Psoas muscle (tissue), 8 donors: Measurements from ENCODE around the gene ZNF609. TPM values are rescaled to one million over a fixed set of nuclear protein-coding genes. Genes with fewer than 3 reads are reported as not detected.

Source experiments
- ATAC-seq, 4 donors: fragments of 200-7000 bp; cut with Tn5 transposase; one replicate each; pipeline ENCODE4 v1.9.1; 2020; ENCODE audit warnings: moderate library complexity in 3 of 4, mild to moderate bottlenecking in 2 of 4
- DNase-seq, 2 donors: peaks; one replicate each; pipeline ENCODE4 v3.0.0-alpha.2; 2020
- H3K27ac ChIP-seq: fragments of 200-600 bp; one replicate; pipeline ENCODE4 v1.8.0; 2022
- H3K27me3 ChIP-seq, 3 donors: fragments of 200-600 bp in 1 of 3; one replicate each; pipeline versions ENCODE4 v1.6.1 to v1.8.0; 2013 to 2022; ENCODE audit warnings: low read length in 2 of 3, mild to moderate bottlenecking in 2 of 3, moderate library complexity in 1 of 3; ENCODE audit not compliant: insufficient read depth in 3 of 3
- H3K36me3 ChIP-seq, 2 donors: fragments of 200-600 bp in 1 of 2; one replicate each; pipeline versions ENCODE4 v1.6.1 to v1.8.0; 2013 to 2022; ENCODE audit warnings: low read depth in 1 of 2, mild to moderate bottlenecking in 1 of 2, moderate library complexity in 1 of 2; ENCODE audit not compliant: insufficient read depth in 1 of 2
- H3K4me1 ChIP-seq: fragments of 200-600 bp; one replicate; pipeline ENCODE4 v1.8.0; 2022
- H3K4me3 ChIP-seq: fragments of 200-600 bp; one replicate; pipeline ENCODE4 v1.8.0; 2022; ENCODE audit warnings: mild to moderate bottlenecking
- H3K9me3 ChIP-seq: fragments of 200-600 bp; one replicate; pipeline ENCODE4 v1.8.0; 2022
- WGBS, 3 donors: extraction: QIAGEN DNeasy Blood & Tissue Kit; methylation state at CpG; one replicate each; pipeline versions ENCODE4 v1.1.6 to v1.1.7; 2013; 5-methylcytosine and 5-hydroxymethylcytosine counted together
- intact Hi-C, 2 donors: fragments of 100-400 bp; cut with DNase I; formaldehyde crosslinking; loops; one replicate each; pipeline versions ENCODE4 v1.11.0 to v1.14.2; 2022
- polyA plus RNA-seq, 3 donors: library from polyadenylated mRNA; stranded (reverse); fragments of 200-250 nt; gene quantifications; one replicate each; pipeline ENCODE4 v1.2.3, GENCODE V29; 2013
- total RNA-seq, 4 donors: library from RNA; stranded (reverse); fragmentation: NEBNext Ultra II Directional in 2 of 4; extraction: Animal tissue kit (Norgen Biotek cat#: 25700) in 2 of 4; gene quantifications; one replicate each; pipeline versions ENCODE4 v1.2.1 to v1.2.4, GENCODE V29; 2021 to 2023
- TF ChIP-seq, protein P1 (sequence below): fragments of 200-600 bp; IDR thresholded peaks from one replicate; pipeline ENCODE4 v1.8.0; 2022; ENCODE audit warnings: antibody characterized with exemption
- donor health status: healthy with polysubstance abuse.
- donor health status: DM: no; HTN: no; CAD: no; lungs with moderate emphysema.
- donor health status: Bipolar disorder and iron deficiency.
- donor health status: healthy.
- donor health status: DM: yes; HTN: yes; CAD: no.
- donor health status: DM: no; HTN: no; CAD: no.
- donor health status: DM: no; HTN: no; CAD: no.
- donor health status: DM: yes; HTN: yes; CAD: no.

Gene ZNF609
- total and polyA plus RNA-seq, 7 donors = 3.2 to 15.0 (median 10.2) TPM

DNA sequence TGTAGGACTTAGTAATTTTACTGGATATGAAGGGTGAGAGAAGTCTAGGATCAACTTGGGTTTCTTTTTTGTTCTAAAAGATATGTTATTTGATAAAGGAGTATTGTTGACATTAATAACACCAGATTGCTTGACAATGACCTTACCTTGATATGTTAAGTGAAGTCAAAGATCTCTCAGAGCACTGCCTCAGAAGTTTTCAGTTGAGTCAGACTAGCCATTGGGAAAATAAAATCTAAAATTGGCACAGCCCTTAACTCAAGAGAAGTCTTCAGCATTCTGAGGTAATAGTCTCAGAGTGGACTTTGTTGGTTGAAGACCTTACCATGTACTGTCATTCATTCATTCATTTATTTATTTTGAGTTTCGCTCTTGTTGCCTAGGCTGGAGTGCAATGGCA lies 22.4 kb upstream of the ZNF609 start:
- ATAC-seq (no peak), DNase-seq (no peak)
- intact Hi-C loops = no loop called here
- Histone ChIP-seq H3K4me3 (no peak overlapping the region), H3K4me1 (no peaks in the 10 kb centered on the region), H3K27ac (no peak overlapping the region), H3K27me3 (no peaks in the 10 kb centered on the region), H3K9me3 (no peaks in the 10 kb centered on the region), H3K36me3 (peaks cover 0 to 14% of the 10 kb centered on the region in 2 donors)
- TF ChIP-seq, protein P1, sequence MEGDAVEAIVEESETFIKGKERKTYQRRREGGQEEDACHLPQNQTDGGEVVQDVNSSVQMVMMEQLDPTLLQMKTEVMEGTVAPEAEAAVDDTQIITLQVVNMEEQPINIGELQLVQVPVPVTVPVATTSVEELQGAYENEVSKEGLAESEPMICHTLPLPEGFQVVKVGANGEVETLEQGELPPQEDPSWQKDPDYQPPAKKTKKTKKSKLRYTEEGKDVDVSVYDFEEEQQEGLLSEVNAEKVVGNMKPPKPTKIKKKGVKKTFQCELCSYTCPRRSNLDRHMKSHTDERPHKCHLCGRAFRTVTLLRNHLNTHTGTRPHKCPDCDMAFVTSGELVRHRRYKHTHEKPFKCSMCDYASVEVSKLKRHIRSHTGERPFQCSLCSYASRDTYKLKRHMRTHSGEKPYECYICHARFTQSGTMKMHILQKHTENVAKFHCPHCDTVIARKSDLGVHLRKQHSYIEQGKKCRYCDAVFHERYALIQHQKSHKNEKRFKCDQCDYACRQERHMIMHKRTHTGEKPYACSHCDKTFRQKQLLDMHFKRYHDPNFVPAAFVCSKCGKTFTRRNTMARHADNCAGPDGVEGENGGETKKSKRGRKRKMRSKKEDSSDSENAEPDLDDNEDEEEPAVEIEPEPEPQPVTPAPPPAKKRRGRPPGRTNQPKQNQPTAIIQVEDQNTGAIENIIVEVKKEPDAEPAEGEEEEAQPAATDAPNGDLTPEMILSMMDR = no peak
- 98 to 100% (median 100%) methylated on average over 1 of the region's 1 CpG for WGBS, 3 donors

DNA sequence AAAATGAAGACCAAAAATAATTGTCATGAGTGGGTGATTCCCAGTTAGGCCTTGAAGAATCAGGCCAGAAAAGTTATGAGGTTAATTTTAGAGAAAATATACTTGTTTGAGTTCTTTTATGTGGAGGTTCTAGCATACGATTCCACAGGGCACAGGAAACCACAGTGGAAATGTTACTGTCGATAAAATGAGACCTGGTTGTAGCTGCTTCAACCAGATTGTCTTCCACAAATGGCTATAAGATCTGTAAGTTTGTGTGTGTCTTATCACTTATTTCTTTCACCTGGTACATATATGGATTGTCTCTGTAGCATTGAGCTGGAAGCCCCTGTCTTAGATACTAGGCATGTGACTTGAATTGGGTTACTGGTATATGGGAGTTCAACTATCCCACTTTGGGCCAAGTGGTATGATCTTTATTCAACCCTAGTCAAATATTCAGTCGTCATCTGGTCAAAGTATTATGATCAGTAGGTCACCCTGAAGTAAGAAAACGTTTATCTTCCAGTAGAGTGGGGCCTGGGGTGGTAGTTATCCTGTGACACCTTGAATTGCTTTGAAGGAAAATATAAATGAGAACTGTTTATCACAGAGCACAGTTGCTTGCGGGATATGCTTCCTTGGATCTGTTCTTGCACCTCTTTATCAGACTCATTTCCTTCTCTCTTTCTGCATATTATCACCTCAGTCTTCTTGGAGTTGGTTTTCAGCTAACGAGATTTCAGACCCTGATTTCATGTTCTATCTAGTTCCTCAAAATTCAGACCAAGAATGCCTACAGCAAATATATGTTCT lies 21.5 kb upstream of the ZNF609 start:
- Histone ChIP-seq H3K4me1 (no peaks in the 10 kb centered on the region), H3K9me3 (no peaks in the 10 kb centered on the region), H3K27ac (no peak overlapping the region), H3K27me3 (no peaks in the 10 kb centered on the region), H3K36me3 (peaks cover 0 to 6% of the 10 kb centered on the region in 2 donors), H3K4me3 (no peak overlapping the region)
- DNase-seq (no peak), ATAC-seq (no peak)
- WGBS, 3 donors = 86 to 89% (median 87%) methylated on average over 6 of the region's 6 CpGs
- intact Hi-C loops = no loop called here
- TF ChIP-seq, protein P1 = no peak

DNA sequence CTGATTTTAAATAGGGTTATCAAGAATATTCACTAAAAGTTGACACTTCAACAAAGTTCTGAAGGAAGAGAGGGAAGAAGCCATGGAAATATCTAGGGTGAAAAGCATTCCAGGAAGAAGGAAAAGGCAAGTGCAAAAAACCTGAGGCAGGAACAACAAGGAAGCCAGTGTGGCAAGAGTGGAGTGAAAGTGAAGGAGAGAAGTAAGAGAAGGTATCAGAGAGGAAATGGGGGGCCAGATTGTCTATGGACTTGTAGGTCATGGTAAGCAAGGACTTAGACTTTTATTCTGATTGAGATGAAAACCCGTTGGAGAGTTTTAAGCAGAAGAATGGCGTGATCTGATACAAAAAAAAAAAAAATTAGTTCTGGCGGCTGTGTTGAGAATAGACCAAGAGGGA lies 18.5 kb upstream of the ZNF609 start:
- H3K4me3 ChIP-seq = no peak overlapping the region
- no peak overlapping the region for H3K27ac ChIP-seq
- TF ChIP-seq, protein P1 = no peak
- WGBS, 3 donors = 91 to 96% (median 92%) methylated on average over 3 of the region's 3 CpGs
- no peaks in the 10 kb centered on the region for H3K4me1 ChIP-seq
- DNase-seq (no peak), ATAC-seq (no peak)
- no peaks in the 10 kb centered on the region for H3K27me3 ChIP-seq
- H3K9me3 ChIP-seq = no peaks in the 10 kb centered on the region
- H3K36me3 ChIP-seq = peaks cover 0 to 14% of the 10 kb centered on the region in 2 donors
- intact Hi-C loops = no loop called here

DNA sequence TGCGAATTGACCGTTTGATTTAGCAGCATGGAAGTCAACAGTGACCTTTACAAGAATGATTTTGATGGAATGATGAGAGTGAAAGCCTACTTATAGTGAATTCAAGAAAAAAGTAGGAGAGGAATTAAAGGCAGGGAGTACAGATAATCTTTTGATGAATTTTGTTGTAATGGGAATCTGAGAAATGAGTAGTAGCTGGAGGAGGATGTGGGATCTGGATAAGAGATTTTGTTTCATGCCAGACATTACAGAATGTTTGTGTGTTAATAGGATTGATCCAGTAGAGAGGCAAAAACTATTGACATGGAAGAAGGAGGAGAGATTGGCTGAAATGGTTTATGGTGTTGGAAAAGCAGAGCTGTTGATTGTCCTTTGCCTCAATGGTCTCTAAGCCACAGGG lies 17.4 kb upstream of the ZNF609 start:
- no peak for ATAC-seq
- intact Hi-C loops = no loop called here
- DNase-seq = no peak
- TF ChIP-seq, protein P1 = no peak
- peaks cover 0 to 25% of the 10 kb centered on the region in 2 donors for H3K36me3 ChIP-seq
- no peak overlapping the region for H3K4me3 ChIP-seq
- no peaks in the 10 kb centered on the region for H3K27me3 ChIP-seq
- H3K27ac ChIP-seq = no peak overlapping the region
- no peaks in the 10 kb centered on the region for H3K4me1 ChIP-seq
- H3K9me3 ChIP-seq = no peaks in the 10 kb centered on the region
- WGBS, 3 donors = 73 to 90% (median 78%) methylated on average over 2 of the region's 2 CpGs
